ENCODE results near the gene CITED4.

Gene CITED4

DNA sequence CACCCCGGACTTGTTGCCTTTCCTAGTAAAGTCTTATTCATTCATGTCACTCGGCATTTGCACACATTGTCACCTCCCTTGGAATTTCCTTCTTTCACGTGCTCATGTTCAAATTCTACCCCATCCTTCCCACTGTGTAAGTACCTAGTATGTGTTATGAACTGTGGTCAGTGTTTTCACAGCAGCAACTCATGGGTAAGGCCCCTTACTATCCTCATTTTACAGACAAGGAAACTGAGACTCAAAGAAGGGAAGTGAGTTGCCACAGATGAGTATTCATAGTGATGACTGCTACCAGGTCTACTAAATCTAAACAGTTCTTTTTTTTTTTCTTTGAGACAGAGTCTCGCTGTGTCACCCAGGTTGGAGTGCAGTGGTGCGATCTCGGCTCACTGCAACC lies 10.5 kb downstream of the CITED4 start:
- DNase-seq, result no peak

DNA sequence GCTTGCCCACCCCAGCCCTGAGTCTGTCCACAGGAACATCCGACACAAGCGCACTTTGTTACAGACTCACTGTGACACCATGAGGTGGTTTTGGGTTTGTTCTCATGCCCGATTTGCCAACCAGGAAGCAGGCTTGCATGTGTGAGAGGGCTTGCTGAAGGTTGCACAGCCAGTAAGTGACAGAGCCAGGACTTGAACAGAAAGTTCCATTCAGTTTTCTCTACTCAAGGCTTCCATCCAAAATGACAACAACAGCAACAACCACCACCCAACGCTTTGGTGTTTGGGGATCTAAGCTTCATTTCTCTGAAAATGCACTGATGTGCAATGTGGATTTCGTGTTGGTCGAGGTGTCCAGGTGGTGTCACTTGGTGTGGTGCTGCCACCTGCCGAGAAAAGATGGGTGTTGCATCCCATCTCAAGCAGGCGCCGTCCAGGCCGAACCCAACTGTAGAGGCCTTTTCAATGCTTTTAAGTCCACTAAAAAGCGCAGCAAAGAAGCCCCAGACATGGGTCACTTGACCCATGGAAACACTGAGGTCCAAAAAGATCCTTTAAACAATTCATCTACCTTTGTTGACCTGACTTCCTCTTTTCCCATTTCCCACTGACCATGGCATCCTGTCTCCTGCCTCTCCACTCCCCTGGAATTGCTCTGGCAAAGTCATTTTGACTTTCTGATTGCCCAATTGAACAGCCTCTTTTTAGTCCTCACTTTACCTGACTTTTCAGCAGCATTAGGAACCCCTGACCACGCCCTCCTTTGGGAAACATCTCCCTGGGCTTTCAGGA lies 12.2 kb downstream of the CITED4 start:
- DNase-seq, result peak; percentile 61

- peak; percentile 47 for DNase-seq
These were observed 13.5 kb downstream of the CITED4 start for GRCh38 chr1:40848530-40849189.

DNA sequence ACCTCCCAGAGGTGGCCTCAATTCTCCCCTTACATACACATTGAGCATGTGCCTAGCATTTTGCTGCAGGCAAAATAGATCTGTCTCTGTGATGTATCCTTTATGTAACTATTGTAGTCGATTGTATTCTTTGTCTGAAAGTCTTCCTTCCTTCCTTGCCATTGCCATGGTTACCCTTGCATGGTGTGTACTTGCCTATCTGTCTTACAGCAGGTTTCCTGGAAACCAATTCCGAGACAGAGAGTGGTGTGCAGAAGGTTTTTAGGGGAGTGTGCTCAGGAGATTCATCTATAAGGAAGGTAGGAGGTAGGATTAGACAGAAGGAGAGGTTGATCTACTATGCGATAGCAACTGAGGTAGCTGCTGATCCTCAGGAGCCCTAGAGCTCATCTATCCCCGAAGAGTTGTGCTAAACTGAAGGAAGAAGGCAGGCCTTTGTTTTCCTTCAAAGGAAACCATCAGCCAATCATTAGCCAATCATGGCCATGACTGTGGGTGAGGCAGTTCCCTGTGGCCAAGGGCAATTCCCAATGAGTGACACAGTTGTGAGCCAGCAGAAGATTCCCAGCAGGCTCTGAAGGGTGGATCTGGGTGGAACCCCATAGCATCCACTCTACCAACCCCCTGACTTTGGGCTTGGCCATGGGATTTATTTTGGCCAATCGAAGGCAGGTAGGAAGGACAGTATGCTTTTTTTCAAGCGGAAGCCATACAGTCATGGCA lies 15.0 kb downstream of the CITED4 start:
- no peak for DNase-seq

GRCh38 chr1:40845895-40846294 lies 16.3 kb downstream of the CITED4 start:
- no peak for DNase-seq

GRCh38 chr1:40844887-40845878 lies 17.0 kb downstream of the CITED4 start:
- no peak for DNase-seq

GRCh38 chr1:40844079-40844478 lies 18.1 kb downstream of the CITED4 start:
- DNase-seq, result peak; percentile 17

- DNase-seq, result no peak
These were observed 19.5 kb downstream of the CITED4 start for GRCh38 chr1:40842691-40843090.

- no peak for DNase-seq
These were observed 20.0 kb downstream of the CITED4 start for GRCh38 chr1:40842207-40842606.

- no peak for DNase-seq
These were observed 20.6 kb downstream of the CITED4 start for GRCh38 chr1:40841602-40842001.

- DNase-seq, result no peak
These were observed 21.4 kb downstream of the CITED4 start for GRCh38 chr1:40840526-40841323.

DNA sequence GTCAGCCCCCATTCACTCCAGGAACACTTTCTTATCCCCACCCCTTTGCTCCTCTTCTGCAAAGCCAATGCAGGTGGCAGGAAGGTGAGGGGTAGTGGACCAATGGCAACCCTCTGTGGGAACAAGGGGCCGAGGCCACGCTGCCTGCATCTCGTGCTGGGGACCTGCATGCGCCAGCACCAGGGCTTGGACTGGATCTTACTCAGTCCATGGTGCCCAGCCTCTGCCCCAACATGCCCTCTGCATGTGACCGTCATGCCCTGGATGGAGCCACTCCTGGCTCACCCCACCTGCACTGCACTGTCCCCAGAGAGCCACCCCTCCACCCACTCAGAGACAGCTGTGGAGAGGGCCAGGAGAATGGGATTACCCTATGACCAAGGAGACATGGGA lies 22.2 kb downstream of the CITED4 start:
- DNase-seq, result no peak

DNA sequence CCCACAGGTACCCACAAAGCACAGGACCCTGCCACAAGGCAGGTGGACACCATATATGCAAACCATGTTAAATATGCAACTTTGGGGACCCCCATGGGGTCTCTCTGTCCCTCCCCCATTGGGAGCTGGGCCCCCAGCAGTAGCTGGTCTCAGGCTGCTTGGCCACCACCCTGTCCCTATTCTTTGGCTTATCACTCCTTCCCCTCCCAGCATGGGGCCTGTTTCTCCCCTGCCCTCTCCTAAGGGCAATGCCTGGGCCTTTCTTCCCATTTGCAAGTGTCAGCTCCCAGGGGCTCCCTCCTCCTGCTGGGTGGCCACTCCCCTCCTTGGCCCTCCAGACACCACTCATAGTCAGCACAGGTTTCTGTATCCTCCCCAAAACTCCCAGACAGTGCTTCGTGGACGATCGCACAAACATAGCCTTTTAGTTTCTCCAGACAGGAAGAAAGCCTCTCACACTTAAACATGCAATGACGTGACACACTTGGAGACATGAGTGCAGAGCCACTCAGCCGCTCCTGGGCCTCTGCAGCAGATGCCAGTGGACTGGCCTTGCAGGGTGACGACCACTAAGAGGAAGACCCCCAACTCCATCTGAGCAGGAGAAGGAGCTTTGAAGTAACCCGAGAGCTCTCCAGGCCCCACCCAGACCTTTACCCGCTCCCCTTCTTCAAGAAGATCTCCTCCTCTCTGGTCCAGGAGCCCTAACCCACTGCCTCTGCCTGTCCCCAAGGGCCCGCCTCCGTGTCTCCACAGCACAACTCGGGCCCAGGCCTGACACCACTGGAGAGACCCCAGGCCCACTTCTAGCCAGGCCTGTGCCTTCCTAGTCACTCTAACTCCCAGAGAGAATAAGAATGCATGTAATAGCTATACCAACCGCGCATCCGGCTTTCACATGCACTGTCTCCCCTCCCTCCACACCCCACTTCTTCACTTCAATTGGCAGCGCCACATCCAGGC lies 22.9 kb downstream of the CITED4 start:
- no peak for DNase-seq

DNA sequence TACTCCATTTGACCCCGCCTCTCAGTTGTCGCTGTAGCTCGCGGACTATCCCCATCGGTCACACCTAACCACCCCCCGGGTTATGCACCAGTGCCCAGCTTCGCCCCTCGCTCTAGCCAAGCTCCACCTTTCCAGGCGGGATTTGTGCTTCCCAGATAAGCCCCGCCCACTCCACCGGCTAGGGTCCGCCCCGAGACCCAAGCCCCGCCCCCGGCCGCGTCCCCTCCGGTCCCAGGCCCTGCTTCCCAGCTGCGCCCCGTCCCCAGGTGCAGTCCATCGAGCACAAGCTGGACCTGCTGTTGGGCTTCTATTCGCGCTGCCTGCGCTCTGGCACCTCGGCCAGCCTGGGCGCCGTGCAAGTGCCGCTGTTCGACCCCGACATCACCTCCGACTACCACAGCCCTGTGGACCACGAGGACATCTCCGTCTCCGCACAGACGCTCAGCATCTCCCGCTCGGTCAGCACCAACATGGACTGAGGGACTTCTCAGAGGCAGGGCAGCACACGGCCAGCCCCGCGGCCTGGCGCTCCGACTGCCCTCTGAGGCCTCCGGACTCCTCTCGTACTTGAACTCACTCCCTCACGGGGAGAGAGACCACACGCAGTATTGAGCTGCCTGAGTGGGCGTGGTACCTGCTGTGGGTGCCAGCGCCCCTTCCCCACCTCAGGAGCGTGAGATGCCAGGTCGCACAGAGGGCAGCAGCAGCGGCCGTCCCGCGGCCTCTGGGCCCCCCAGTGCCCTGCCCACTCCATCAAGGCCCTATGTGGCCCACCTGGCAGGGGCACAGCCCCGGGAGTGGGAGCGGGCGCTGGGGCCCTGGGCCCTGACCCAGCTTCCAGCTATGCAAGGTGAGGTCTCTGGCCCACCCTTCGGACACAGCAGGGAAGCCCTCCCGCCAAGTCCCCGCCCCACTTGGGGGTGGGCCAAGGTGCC lies 23.9 kb downstream of the CITED4 start:
- DNase-seq, result no peak

DNA sequence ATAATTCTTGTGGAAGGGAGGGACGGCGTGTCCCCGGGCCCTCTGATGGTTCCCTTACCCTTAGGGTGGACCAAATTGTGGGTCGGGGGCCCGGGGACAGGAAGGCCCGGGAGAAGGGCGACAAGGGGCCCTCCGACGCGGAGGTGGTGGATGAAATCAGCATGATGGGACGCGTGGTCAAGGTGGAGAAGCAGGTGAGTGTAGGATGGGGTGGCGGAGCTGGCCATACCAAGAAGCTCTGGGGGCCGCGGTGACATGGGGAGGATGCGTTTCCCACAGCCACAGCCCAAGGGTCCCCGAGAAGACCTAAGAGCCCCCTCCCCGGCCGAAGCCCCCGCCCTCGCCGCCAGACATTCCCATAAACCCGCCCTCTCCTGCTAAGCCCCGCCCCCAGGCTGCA lies 24.6 kb downstream of the CITED4 start:
- no peak for DNase-seq

DNA sequence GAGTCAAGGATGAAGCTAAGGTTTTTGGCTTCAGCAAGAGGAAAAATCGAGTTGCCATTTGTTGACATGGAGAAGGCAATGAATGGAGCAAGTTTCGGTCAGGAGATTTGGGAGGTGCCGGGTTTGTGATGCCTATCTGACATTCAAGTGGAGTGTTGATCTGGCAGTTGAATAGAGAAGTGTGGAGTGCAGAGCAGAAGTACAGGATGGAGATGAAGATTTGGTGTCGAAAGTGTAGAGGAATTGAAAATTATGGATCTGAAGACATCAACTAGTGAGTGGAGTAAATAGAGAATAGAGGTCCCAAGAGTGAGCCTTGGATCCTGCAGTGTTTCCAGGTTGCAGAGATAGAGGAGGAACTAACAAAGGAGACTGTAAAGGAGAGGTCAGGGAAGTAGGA lies 25.9 kb downstream of the CITED4 start:
- DNase-seq, result no peak

DNA sequence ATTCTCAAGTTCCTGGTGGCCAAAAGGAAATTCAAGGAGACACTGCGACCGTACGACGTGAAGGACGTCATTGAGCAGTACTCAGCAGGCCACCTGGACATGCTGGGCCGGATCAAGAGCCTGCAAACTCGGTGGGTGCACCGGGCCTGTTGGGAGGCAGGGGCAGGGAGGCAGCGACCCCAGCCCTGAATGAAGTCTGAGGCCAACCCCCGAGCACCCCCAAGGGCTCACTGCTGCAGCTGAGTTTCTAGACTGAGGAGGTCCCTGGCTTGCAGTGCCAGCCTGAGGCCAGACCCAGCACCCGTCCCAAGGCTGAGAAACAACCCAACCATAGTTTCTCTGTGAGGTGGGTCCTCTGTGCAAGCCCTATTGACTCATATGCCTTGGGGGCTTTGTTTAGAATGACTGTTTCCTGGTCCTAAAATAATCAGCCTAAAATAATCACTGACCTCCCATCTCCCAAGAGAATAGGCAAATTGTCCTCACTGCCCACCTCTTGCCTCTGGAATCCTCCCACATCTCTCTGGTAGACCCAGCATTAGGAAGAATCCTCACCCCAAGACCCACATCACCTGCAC lies 27.1 kb downstream of the CITED4 start:
- no peak for DNase-seq

GRCh38 chr1:40833979-40834378 lies 28.2 kb downstream of the CITED4 start:
- DNase-seq, result no peak

All from NCI-H1092 treated with DMSO at 0.1 percent for 48 hours (cell line).